ENCODE measurements around the gene RIOK3.
A peak's percentile ranks its signal among the peaks of the same experiment; 100 is the strongest.
"Not testable (repeated sequence)": the region's sequence is repeated elsewhere in the genome, so short reads cannot be mapped to it uniquely, and the experiment has no call there.

Gene RIOK3

GRCh38 chr18:23452728-23453679 lies at the start of gene RIOK3:
Gene RIOK3, plus strand, starts transcription at chr18:23453287. Its CDS starts 153 bp downstream, at chr18:23453440.
- peak; percentile 93 for DNase-seq

DNA sequence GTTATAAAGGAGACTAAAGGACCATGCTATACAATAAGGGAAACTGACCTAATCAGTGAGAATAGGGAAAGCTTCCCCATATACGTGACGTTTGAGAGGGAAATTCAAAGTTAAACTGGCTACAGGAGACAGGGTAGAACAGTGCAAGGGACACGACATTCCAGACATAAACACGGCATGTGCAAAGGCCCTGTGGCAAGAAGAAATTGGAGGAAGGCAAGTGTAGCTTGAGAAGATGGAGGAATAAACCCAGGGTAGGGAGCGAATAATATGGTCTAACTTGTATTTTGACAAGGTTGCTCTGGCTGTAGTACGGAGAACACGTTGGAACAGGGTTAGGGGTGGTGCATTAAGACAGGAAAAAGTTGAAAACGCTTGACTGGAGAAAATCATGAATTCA lies 49.8 kb upstream of the RIOK3 start:
- DNase-seq, result no peak

GRCh38 chr18:23405636-23406035 lies 47.5 kb upstream of the RIOK3 start:
- DNase-seq, result no peak

GRCh38 chr18:23406271-23406787 lies 46.8 kb upstream of the RIOK3 start:
- DNase-seq, result no peak

- no peak for DNase-seq
These were observed 40.6 kb upstream of the RIOK3 start for GRCh38 chr18:23412351-23412964.

- DNase-seq, result no peak
These were observed 37.6 kb upstream of the RIOK3 start for GRCh38 chr18:23415515-23415914.

GRCh38 chr18:23416298-23416697 lies 36.8 kb upstream of the RIOK3 start:
- DNase-seq, result no peak

DNA sequence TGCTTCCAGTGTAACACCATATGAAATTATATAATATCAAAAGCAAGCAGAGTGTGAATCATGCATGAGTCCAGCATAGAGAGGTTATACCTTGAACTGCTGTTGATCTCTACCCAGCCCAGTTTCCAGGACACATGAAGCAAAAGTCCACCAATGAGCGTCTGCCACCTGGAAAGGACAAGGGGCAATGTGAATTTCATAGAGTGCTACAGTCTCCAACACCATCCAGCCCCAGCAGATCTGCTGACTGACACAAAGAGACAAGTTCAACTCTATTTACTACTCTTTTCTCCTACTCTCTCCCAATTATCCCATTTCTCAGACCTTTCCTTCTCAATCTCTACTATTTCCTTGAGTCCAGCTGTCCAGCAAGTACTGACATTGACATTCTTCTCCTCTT lies 31.8 kb upstream of the RIOK3 start:
- DNase-seq, result no peak

DNA sequence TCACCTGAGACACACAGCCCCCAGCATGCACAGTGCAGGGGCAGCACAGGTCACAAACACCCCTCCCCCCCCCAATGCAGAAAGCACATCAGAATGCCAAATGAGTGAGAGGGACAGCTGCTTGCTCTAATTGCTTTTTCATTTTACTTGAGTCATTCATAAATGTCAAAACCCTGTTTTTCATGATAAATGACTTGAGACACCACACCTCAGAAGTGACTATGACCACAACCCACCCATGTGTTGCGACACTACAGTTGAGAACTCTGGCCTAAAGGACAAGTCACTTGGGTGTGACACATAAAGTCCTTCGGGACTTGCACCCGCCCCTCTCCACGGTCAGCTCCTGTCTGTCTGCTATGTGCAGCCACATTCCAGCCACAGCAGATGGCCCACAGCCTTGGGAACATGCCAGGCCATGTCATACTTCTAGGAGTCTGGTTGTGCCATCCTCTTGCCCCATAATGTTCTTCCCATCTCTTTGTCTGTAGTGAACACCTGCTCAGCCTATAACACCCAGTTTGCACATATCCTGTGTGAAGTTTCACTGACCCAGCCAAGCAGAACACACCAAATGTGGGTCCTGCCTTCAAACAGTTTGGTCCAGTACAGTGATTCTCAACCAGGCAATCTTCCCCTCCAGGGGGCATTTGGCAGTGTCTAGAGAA lies 30.2 kb upstream of the RIOK3 start:
- peak; percentile 70 for DNase-seq

DNA sequence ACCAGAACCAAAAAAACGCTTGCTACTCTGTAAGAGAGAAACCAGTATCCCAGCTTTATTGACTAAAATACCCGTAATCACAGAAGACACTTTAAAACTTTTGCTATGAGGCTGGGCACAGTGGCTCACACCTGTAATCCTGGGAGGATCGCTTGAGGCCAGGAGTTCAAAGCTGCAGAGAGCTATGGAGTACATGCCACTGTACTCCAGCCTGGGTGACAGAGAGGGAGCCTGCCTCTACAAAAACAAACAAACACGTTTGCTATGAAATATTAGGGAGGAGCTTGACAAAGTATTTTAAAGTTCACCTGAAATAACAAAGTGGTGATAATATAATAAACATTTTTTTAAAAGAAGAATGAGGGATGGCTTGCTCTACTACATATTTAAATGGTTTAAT lies 28.5 kb upstream of the RIOK3 start:
- DNase-seq, result no peak

- no peak for DNase-seq
These were observed 24.3 kb upstream of the RIOK3 start for GRCh38 chr18:23428821-23429220.

- DNase-seq, result not testable (repeated sequence)
These were observed 23.5 kb upstream of the RIOK3 start for GRCh38 chr18:23429538-23429937.

DNA sequence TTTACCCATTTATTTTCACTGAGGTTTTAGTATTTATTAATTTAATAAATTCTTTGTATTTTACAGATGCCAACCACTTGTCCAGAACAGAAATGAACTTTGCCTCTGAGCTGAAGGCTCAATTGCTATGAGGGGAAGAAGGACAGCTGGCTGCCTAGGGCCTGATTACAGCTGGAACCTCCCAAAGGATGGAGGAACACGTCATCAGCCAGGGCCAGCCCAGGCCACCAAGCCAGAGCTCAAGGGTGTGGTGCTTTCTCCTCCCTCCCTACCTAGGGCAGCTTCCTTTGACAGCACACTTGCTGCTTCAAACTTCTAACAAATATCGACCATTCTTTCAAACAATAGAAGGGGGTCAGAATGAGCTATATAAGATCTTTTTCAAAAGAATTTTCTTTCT lies 19.7 kb upstream of the RIOK3 start:
- no peak for DNase-seq

- peak; percentile 72 for DNase-seq
These were observed 15.6 kb upstream of the RIOK3 start for GRCh38 chr18:23437357-23438045.

GRCh38 chr18:23438046-23438377 lies 15.1 kb upstream of the RIOK3 start:
- DNase-seq, result no peak

GRCh38 chr18:23438608-23439366 lies 14.3 kb upstream of the RIOK3 start:
- no peak for DNase-seq

- DNase-seq, result no peak
These were observed 13.0 kb upstream of the RIOK3 start for GRCh38 chr18:23440131-23440530.

- DNase-seq, result no peak
These were observed 10.1 kb upstream of the RIOK3 start for GRCh38 chr18:23442958-23443357.

- no peak for DNase-seq
These were observed 4.8 kb upstream of the RIOK3 start for GRCh38 chr18:23448291-23448690.

DNA sequence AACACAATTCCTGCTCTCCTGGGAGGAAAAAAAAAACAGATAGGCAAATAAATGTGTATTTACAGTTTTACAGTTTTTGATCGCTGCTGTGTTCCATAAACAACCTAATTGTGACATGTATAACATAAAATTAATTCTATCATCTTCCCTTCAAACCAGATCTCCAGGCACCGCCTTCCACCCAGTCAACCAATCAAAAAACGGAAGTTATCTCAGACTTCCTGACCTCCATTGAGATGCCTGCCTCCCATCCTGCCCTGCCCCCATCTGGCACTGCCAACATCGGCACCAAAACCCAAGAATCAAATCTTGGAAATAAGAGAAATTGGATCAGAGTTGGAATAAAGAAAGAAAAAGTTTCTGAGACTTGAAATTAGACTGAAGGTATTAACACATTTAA lies 3.1 kb upstream of the RIOK3 start:
- DNase-seq, result no peak

GRCh38 chr18:23451011-23451410 lies 2.1 kb upstream of the RIOK3 start:
- no peak for DNase-seq

DNA sequence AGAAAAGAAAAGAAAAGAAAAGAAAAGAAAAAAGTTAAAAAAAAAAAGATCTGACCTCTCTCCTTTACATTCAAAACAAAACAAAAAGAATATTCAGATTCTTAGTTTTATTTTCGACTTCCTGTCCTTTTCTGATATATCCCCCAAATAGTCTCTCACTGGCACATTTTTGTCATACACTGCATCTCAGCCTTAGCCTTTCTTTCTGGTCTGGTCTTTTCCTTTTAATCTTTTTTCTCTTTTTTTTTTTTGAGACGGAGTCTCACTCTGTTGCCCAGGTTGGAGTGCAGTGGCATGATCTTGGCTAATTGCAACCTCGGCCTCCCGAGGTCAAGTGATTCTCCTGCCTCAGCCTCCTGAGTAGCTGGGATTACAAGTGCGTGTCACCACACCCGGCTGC lies 1.6 kb upstream of the RIOK3 start:
- no peak for DNase-seq
